ENCODE results near the gene WEE2. TPM values are rescaled to one million over a fixed set of nuclear protein-coding genes. Genes with fewer than 3 reads are reported as not detected.

WEE2 gene
- total and polyA plus RNA-seq, 2 of the 13 experiments (the other 11 are each of a cell fraction or from before 2014, with no cell fraction given), result not detected

DNA sequence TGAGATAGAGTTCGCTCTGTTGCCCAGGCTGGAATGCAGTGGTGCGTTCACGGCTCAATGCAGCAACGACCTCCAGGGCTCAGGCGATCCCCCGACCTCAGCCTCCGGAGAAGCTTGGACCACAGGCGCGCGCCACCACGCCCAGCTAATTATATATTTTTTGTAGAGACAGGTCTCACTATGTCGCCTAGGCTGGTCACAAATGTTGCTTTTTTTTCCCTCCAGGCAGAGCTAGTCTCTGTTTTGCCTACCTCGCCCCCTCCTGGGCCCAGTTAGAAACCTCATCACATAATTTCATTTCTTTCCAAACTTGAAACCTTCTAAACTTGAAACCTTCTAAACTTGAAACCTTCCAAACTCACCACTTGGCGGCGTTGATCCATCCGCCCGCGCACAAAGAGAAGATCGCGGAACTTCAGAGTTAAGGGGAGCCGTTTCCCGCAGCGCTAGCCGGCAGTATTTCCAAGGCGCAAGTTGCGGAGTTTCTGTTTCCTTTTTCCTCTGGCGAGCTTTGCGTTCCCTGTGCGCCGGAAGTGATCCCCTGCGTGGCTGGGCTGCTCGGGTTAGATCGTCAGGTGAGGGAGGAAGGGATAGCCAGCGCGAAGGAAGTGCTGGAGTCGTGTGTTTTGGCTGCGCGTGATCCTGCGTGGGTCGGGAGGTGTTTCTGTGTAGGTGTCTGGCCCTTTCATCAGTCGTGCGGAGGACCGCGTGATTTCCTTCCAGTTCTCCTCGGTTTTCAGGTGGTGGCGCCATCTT, 29.9 kb downstream of the WEE2 start, which contains the start of gene SSBP1 (continued):
- TF ChIP-seq, protein P1, sequence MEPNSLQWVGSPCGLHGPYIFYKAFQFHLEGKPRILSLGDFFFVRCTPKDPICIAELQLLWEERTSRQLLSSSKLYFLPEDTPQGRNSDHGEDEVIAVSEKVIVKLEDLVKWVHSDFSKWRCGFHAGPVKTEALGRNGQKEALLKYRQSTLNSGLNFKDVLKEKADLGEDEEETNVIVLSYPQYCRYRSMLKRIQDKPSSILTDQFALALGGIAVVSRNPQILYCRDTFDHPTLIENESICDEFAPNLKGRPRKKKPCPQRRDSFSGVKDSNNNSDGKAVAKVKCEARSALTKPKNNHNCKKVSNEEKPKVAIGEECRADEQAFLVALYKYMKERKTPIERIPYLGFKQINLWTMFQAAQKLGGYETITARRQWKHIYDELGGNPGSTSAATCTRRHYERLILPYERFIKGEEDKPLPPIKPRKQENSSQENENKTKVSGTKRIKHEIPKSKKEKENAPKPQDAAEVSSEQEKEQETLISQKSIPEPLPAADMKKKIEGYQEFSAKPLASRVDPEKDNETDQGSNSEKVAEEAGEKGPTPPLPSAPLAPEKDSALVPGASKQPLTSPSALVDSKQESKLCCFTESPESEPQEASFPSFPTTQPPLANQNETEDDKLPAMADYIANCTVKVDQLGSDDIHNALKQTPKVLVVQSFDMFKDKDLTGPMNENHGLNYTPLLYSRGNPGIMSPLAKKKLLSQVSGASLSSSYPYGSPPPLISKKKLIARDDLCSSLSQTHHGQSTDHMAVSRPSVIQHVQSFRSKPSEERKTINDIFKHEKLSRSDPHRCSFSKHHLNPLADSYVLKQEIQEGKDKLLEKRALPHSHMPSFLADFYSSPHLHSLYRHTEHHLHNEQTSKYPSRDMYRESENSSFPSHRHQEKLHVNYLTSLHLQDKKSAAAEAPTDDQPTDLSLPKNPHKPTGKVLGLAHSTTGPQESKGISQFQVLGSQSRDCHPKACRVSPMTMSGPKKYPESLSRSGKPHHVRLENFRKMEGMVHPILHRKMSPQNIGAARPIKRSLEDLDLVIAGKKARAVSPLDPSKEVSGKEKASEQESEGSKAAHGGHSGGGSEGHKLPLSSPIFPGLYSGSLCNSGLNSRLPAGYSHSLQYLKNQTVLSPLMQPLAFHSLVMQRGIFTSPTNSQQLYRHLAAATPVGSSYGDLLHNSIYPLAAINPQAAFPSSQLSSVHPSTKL (CRISPR knock-in tag; IDR thresholded peaks at IDR 0.05), result peak; percentile 80
- TF ChIP-seq ZNF263 (CRISPR knock-in tag; IDR thresholded peaks at IDR 0.05), result peak; percentile 77
- TF ChIP-seq, protein P2, sequence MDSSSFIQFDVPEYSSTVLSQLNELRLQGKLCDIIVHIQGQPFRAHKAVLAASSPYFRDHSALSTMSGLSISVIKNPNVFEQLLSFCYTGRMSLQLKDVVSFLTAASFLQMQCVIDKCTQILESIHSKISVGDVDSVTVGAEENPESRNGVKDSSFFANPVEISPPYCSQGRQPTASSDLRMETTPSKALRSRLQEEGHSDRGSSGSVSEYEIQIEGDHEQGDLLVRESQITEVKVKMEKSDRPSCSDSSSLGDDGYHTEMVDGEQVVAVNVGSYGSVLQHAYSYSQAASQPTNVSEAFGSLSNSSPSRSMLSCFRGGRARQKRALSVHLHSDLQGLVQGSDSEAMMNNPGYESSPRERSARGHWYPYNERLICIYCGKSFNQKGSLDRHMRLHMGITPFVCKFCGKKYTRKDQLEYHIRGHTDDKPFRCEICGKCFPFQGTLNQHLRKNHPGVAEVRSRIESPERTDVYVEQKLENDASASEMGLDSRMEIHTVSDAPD (CRISPR knock-in tag; IDR thresholded peaks at IDR 0.05), result peak; percentile 45; the same call in 1 of the 2 replicates
- TF ChIP-seq XBP1 (CRISPR knock-in tag; IDR thresholded peaks at IDR 0.05), result no peak
- TF ChIP-seq ZNF891 (CRISPR knock-in tag; IDR thresholded peaks at IDR 0.05), result peak; percentile 88
- TF ChIP-seq IKZF1 (IDR thresholded peaks at IDR 0.05), result no peak
- no peak for TF ChIP-seq ZNF562 (CRISPR knock-in tag; IDR thresholded peaks at IDR 0.05; ENCODE audit: borderline replicate concordance)
- TF ChIP-seq FOXO1 (CRISPR knock-in tag; IDR thresholded peaks at IDR 0.05), result peak; percentile 35; the same call in 1 of the 2 replicates
- no peak for TF ChIP-seq ATF7 (IDR thresholded peaks at IDR 0.05)
- peak; percentile 87 for TF ChIP-seq ATF7 (CRISPR knock-in tag; IDR thresholded peaks at IDR 0.05)
- no peak for TF ChIP-seq EZH2 (conservative IDR thresholded peaks at IDR 0.05; ENCODE audit: low read depth, low read length)
- TF ChIP-seq SP5 (CRISPR knock-in tag; IDR thresholded peaks at IDR 0.05; ENCODE audit: borderline replicate concordance, low read depth), result no peak; the same call in 1 of the 2 replicates
- no peak for TF ChIP-seq ZNF619 (CRISPR knock-in tag; IDR thresholded peaks at IDR 0.05)
- TF ChIP-seq ZNF30 (CRISPR knock-in tag; IDR thresholded peaks at IDR 0.05), result no peak
- TF ChIP-seq, protein P3, sequence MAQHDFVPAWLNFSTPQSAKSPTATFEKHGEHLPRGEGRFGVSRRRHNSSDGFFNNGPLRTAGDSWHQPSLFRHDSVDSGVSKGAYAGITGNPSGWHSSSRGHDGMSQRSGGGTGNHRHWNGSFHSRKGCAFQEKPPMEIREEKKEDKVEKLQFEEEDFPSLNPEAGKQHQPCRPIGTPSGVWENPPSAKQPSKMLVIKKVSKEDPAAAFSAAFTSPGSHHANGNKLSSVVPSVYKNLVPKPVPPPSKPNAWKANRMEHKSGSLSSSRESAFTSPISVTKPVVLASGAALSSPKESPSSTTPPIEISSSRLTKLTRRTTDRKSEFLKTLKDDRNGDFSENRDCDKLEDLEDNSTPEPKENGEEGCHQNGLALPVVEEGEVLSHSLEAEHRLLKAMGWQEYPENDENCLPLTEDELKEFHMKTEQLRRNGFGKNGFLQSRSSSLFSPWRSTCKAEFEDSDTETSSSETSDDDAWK (CRISPR knock-in tag; IDR thresholded peaks at IDR 0.05), result no peak
- TF ChIP-seq ZNF83 (CRISPR knock-in tag; IDR thresholded peaks at IDR 0.05; ENCODE audit: borderline replicate concordance), result no peak
- peak; percentile 98 for TF ChIP-seq ZNF501 (CRISPR knock-in tag; IDR thresholded peaks at IDR 0.05)
- TF ChIP-seq, protein P4, sequence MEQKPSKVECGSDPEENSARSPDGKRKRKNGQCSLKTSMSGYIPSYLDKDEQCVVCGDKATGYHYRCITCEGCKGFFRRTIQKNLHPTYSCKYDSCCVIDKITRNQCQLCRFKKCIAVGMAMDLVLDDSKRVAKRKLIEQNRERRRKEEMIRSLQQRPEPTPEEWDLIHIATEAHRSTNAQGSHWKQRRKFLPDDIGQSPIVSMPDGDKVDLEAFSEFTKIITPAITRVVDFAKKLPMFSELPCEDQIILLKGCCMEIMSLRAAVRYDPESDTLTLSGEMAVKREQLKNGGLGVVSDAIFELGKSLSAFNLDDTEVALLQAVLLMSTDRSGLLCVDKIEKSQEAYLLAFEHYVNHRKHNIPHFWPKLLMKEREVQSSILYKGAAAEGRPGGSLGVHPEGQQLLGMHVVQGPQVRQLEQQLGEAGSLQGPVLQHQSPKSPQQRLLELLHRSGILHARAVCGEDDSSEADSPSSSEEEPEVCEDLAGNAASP (CRISPR knock-in tag; IDR thresholded peaks at IDR 0.05; ENCODE audit: borderline replicate concordance), result peak; percentile 78
- TF ChIP-seq XRCC5 (optimal IDR thresholded peaks at IDR 0.05; ENCODE audit: low read length), result peak; percentile 100
- TF ChIP-seq NKX3-1 (CRISPR knock-in tag; IDR thresholded peaks at IDR 0.05), result peak; percentile 35; the same call in 1 of the 2 replicates
- no peak; the same call in 1 of the 2 replicates for TF ChIP-seq HOXD1 (CRISPR knock-in tag; IDR thresholded peaks at IDR 0.05)
- TF ChIP-seq, protein P5, sequence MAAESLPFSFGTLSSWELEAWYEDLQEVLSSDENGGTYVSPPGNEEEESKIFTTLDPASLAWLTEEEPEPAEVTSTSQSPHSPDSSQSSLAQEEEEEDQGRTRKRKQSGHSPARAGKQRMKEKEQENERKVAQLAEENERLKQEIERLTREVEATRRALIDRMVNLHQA (CRISPR knock-in tag; IDR thresholded peaks at IDR 0.05), result 0 out of 2 replicates have a peak, but pooled peaks have one; percentile 62
